Putamen (tissue), 1 donor: Measurements from ENCODE around the gene ARPC5.

Experiments
- DNase-seq: peaks from one replicate; pipeline ENCODE4 v3.0.0-alpha.2; 2016; ENCODE audit warnings: low spot score

ARPC5 gene

GRCh38 chr1:183584147-183584546, 51.4 kb downstream of the ARPC5 start:
- DNase-seq: no peak

DNA sequence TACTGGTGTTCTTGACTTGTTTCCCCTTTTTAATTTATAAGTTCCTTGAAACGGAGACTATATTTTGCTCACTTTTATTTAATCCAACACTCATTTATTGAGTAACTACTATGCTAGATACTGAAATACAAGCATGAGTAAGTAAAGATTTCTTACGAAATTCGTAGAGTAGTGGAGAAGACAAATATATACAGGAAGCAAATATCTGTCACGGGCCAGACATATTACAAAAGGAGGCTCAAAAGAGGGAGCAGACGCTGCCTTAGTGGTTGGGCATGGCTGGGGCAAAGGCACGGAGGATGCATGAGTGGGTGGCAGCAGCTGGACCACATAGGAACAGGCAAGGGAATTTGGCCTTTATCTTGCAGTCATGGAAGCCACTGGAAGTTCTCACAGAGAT, 52.1 kb downstream of the ARPC5 start:
- DNase-seq: no peak

DNA sequence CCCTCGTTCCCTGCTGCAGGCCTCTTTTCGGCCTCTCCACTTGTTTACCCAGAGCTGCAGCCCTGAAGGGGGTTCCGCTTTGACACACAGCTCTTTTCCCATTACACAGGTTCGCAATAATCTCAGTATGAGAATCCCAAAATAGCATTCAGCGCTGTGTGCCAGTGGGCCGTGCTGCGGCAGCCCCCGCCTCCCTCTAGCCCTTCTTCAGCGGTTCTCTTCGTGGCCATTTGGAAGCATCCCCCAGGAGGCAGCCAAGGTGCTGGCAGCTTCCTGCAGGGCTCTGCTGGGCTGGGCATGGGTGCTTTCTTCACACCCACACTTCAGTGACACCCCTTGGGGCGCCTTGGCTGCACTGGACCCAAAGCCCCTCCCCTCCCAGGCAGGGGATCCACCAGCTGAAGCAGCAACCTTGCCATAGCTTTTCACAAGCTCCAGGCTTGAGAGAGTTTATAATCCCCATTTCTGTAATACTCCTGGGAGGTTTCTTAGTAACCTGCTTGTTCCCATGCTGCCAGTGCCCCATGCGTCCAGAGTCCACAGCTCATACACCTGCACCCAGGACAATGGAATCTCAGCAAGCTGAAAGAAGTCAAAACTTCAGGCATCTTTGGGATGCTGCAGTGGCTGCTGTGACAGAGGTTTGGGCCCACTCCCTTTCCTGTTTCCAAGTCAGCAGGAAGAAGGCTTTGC, 53.4 kb downstream of the ARPC5 start:
- DNase-seq: no peak

GRCh38 chr1:183580281-183580682, 55.3 kb downstream of the ARPC5 start:
- no peak for DNase-seq

- no peak for DNase-seq
Observed at GRCh38 chr1:183578856-183579255, 56.7 kb downstream of the ARPC5 start.

DNA sequence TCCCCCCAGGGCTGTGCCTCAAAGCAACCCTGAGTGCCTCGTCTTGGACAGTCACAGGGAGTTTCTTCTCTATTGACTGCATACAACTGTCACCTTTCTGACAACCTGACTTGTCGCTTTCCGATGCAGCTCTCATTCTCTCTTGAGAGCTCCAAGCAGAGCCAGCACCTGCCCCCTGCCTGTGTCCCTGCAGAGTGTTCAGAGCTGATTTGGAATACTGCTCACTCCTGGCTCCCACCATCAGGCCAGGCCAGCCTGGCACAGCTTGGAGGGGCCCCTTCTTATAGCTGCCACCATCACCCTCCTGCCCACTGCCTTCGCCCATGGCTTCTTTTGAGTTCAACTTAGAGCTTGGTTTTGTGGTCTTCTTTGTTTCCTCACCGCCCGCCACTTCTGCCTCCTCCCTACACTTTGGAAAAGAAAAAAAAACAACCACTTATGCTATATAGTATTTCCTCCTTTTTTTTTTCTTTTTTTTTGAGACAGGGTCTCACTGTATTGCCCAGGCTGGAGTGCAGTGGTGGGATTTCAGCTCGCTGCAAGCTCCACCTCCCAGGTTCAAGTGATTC, 57.6 kb downstream of the ARPC5 start:
- no peak for DNase-seq

GRCh38 chr1:183576537-183576936, 59.0 kb downstream of the ARPC5 start:
- no peak for DNase-seq

GRCh38 chr1:183575606-183576005, 60.0 kb downstream of the ARPC5 start:
- no peak for DNase-seq

GRCh38 chr1:183572721-183573120, 62.9 kb downstream of the ARPC5 start:
- DNase-seq: no peak

- DNase-seq: no peak
Observed at GRCh38 chr1:183571678-183572268, 63.8 kb downstream of the ARPC5 start.
